ES-I3 (cell line): ENCODE data around the gene GPR137C.

Experiments
- H3K36me3 ChIP-seq: 2 replicates; pipeline ENCODE4 v1.6.1; 2013; ENCODE audit warnings: mild to moderate bottlenecking, low read length, control low read depth, moderate library complexity; ENCODE audit not compliant: insufficient read depth
- H3K4me1 ChIP-seq: 2 replicates; pipeline ENCODE4 v1.6.1; 2013; ENCODE audit warnings: mild to moderate bottlenecking, control low read depth, low read length; ENCODE audit not compliant: insufficient read depth
- H3K9ac ChIP-seq: 2 replicates; pipeline ENCODE4 v1.6.1; 2013; ENCODE audit warnings: low read depth, mild to moderate bottlenecking, low read length, moderate library complexity
- H3K9me3 ChIP-seq: 2 replicates; pipeline ENCODE4 v1.6.1; 2013; ENCODE audit warnings: mild to moderate bottlenecking, low read length, moderate library complexity; ENCODE audit not compliant: control insufficient read depth, insufficient read depth

GPR137C gene

DNA sequence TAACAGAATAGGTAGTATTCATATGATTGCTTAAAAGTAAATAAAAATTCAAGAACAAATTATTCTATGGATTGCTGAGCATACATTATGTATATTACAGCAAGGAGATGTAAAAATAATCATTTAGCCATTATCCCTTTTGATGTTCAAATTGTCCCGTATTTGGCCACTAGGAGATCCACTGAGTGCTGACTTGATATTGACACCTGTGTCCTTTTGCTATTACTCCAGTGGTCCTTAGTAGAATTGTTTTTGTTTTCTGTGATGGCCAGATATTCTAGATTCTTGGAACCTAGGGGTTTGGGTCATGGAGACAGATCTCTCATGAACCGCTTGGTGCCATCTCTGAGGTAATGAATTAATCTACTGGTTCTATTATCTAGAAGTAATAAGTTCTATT lies 126.0 kb downstream of the GPR137C start:
- no peaks in the 10 kb centered on the region for H3K9me3 ChIP-seq
- no peaks in the 10 kb centered on the region for H3K36me3 ChIP-seq
- no peak overlapping the region for H3K9ac ChIP-seq
- H3K4me1 ChIP-seq, result no peaks in the 10 kb centered on the region

DNA sequence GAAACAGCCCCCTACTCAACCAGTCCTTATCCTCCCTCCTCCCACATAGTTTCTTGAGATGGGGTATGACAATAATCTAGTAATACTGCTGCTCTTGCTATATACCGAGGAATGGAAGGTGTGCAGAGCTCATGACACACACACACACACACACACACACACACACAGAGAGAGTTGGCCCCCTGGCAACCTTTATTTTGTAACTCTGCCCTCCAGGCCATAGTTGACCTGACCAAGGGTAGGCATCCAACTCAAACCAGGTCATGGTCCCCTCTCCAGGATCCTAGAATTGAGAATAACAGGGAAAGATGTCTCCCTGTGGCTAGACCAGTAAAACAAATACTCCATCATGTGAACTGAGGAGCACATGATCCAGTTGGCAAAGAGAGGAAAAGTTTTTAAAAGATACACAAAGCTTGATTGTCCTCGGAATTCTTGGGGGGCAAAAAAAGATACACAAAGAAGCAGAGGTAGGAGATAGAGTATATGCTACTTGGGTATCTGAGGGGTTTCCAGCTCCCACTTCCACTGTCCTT lies 131.4 kb downstream of the GPR137C start:
- no peaks in the 10 kb centered on the region for H3K36me3 ChIP-seq

GRCh38 chr14:52686176-52686575 lies 133.5 kb downstream of the GPR137C start:
- Histone ChIP-seq H3K9ac (no peak overlapping the region), H3K36me3 (no peaks in the 10 kb centered on the region), H3K4me1 (peaks cover 16% of the 10 kb centered on the region)

More for the DNA sequence above, 131.4 kb downstream of the GPR137C start:
- Histone ChIP-seq H3K9me3 (no peaks in the 10 kb centered on the region), H3K9ac (no peak overlapping the region), H3K4me1 (peaks cover 14% of the 10 kb centered on the region)

More at GRCh38 chr14:52686176-52686575, 133.5 kb downstream of the GPR137C start:
- H3K9me3 ChIP-seq, result no peaks in the 10 kb centered on the region
